SU-DHL-6 (cell line): ENCODE data around the gene GABRB1.

Experiments used
- H2AFZ ChIP-seq: fragments of 200-600 bp; sonication (generic); 2 replicates; pipeline ENCODE4 v1.6.1; 2014; ENCODE audit warnings: low read depth, mild to moderate bottlenecking, moderate library complexity, mixed read lengths, antibody characterized with exemption, low read length; ENCODE audit not compliant: severe bottlenecking
- H3F3A ChIP-seq: fragments of 200-600 bp; shearing (Covaris generic); 2 replicates; pipeline ENCODE4 v1.6.0; 2016; ENCODE audit warnings: antibody characterized with exemption, mild to moderate bottlenecking; ENCODE audit not compliant: insufficient read depth
- H3K27ac ChIP-seq: fragments of 200-600 bp; sonication (generic); 2 replicates; pipeline ENCODE4 v1.5.1; 2016; ENCODE audit warnings: low read depth, mild to moderate bottlenecking, low read length, moderate library complexity, mixed read lengths
- H3K27me3 ChIP-seq: fragments of 200-600 bp; sonication (generic), shearing (Covaris generic); 2 replicates; pipeline ENCODE4 v1.6.0; 2014; ENCODE audit warnings: mild to moderate bottlenecking, low read length
- H3K36me3 ChIP-seq: fragments of 200-600 bp; sonication (generic); 2 replicates; pipeline ENCODE4 v1.6.1; 2014; ENCODE audit warnings: mild to moderate bottlenecking, low read length, mixed read lengths
- H3K4me2 ChIP-seq: fragments of 300-600, 200-600 bp; shearing (Covaris generic), sonication (generic); 2 replicates; pipeline ENCODE4 v1.6.0; 2014; ENCODE audit warnings: low read length, low read depth, mild to moderate bottlenecking; ENCODE audit not compliant: poor library complexity, severe bottlenecking
- H3K4me3 ChIP-seq: fragments of 200-600 bp; sonication (generic); 2 replicates; pipeline ENCODE4 v1.5.1; 2014; ENCODE audit warnings: antibody characterized with exemption, low read length, mild to moderate bottlenecking, mixed read lengths; ENCODE audit not compliant: insufficient read depth, poor library complexity, severe bottlenecking
- H3K79me2 ChIP-seq: fragments of 200-600 bp; sonication (generic); 2 replicates; pipeline ENCODE4 v1.6.1; 2014; ENCODE audit warnings: mild to moderate bottlenecking, low read length, moderate library complexity; ENCODE audit not compliant: insufficient read depth
- H3K9ac ChIP-seq: fragments of 200-600 bp; sonication (generic); 2 replicates; pipeline ENCODE4 v1.7.0; 2014; ENCODE audit warnings: mild to moderate bottlenecking, low read length
- H3K9me2 ChIP-seq: fragments of 200-600 bp; sonication (generic); replicated peaks from 2 replicates; pipeline ENCODE4 v1.6.1; 2014; ENCODE audit warnings: low read length; ENCODE audit not compliant: insufficient read depth
- H3K9me3 ChIP-seq: fragments of 200-600 bp; sonication (generic); 2 replicates; pipeline ENCODE4 v1.6.1; 2014; ENCODE audit warnings: low read length, mixed read lengths; ENCODE audit not compliant: insufficient read depth
- H4K20me1 ChIP-seq: fragments of 200-600 bp; sonication (generic); 2 replicates; pipeline ENCODE4 v1.6.1; 2014; ENCODE audit warnings: low read depth, mild to moderate bottlenecking, antibody characterized with exemption, low read length, moderate library complexity, mixed read lengths
- CTCF ChIP-seq: fragments of 200-600 bp; sonication (generic); IDR thresholded peaks from one replicate; pipeline ENCODE4 v1.5.1; 2017; ENCODE audit warnings: antibody characterized with exemption, mild to moderate bottlenecking, low read length, moderate library complexity; ENCODE audit not compliant: insufficient read depth, poor library complexity, severe bottlenecking
- EZH2phosphoT487 ChIP-seq: fragments of 200-600 bp; sonication (generic), shearing (Covaris generic); conservative IDR thresholded peaks from 2 replicates; pipeline ENCODE4 v1.6.1; 2018; ENCODE audit warnings: mild to moderate bottlenecking, antibody characterized with exemption, low read length, moderate library complexity, mixed read lengths

GABRB1 gene

GRCh38 chr4:47413521-47413920, 382.2 kb downstream of the GABRB1 start:
- no peak overlapping the region for H3K27ac ChIP-seq
- H3K4me3 ChIP-seq = no peak overlapping the region
- no peaks in the 10 kb centered on the region for H3K36me3 ChIP-seq
- H3K9ac ChIP-seq = no peak overlapping the region
- no peak for TF ChIP-seq CTCF
- no peak for TF ChIP-seq EZH2phosphoT487
- H3F3A ChIP-seq = no peaks in the 10 kb centered on the region
- no peak overlapping the region for H2AFZ ChIP-seq
- no peaks in the 10 kb centered on the region for H3K27me3 ChIP-seq
- H3K79me2 ChIP-seq = no peaks in the 10 kb centered on the region
- peaks cover 3% of the 10 kb centered on the region; the same call in 1 of the 2 replicates for H3K9me2 ChIP-seq
- H3K4me2 ChIP-seq = no peak overlapping the region
- no peaks in the 10 kb centered on the region for H4K20me1 ChIP-seq
- no peaks in the 10 kb centered on the region for H3K9me3 ChIP-seq

- H3K27ac ChIP-seq = no peak overlapping the region
- H3K9ac ChIP-seq = no peak overlapping the region
- 0 out of 2 replicates have a peak, but pooled peaks cover 3% of the 10 kb centered on the region for H3K27me3 ChIP-seq
- no peak overlapping the region for H3K4me3 ChIP-seq
- no peaks in the 10 kb centered on the region for H3K36me3 ChIP-seq
- no peaks in the 10 kb centered on the region for H3K9me3 ChIP-seq
- no peak overlapping the region for H3K4me2 ChIP-seq
- no peak for TF ChIP-seq EZH2phosphoT487
- no peak for TF ChIP-seq CTCF
- H3F3A ChIP-seq = no peaks in the 10 kb centered on the region
- peaks cover 3% of the 10 kb centered on the region; the same call in 1 of the 2 replicates for H3K9me2 ChIP-seq
- no peak overlapping the region for H2AFZ ChIP-seq
- H4K20me1 ChIP-seq = no peaks in the 10 kb centered on the region
- no peaks in the 10 kb centered on the region for H3K79me2 ChIP-seq
Measured at GRCh38 chr4:47415719-47416118, 384.4 kb downstream of the GABRB1 start.

- H2AFZ ChIP-seq = no peak overlapping the region
- no peak overlapping the region for H3K4me2 ChIP-seq
Measured at GRCh38 chr4:47418147-47418546, 386.8 kb downstream of the GABRB1 start.

More at GRCh38 chr4:47418147-47418546, 386.8 kb downstream of the GABRB1 start:
- H3K36me3 ChIP-seq = no peaks in the 10 kb centered on the region
- H3K4me3 ChIP-seq = no peak overlapping the region
- H4K20me1 ChIP-seq = no peaks in the 10 kb centered on the region
- no peaks in the 10 kb centered on the region for H3K9me2 ChIP-seq
- H3K27me3 ChIP-seq = 0 out of 2 replicates have a peak, but pooled peaks cover 3% of the 10 kb centered on the region
- H3K27ac ChIP-seq = no peak overlapping the region
- no peaks in the 10 kb centered on the region for H3K9me3 ChIP-seq
- no peak overlapping the region for H3K9ac ChIP-seq
- H3K79me2 ChIP-seq = no peaks in the 10 kb centered on the region
- H3F3A ChIP-seq = no peaks in the 10 kb centered on the region
- no peak for TF ChIP-seq EZH2phosphoT487
- no peak for TF ChIP-seq CTCF
